GOT3 (cell line): ENCODE measurements around the gene FMNL3.
"Not testable (repeated sequence)": the region's sequence is repeated elsewhere in the genome, so short reads cannot be mapped to it uniquely, and the experiment has no call there.

ENCODE experiments used
- DNase-seq: peaks from one replicate; lab custom pipeline; 2025; ENCODE audit warnings: mixed read lengths; lab: John Stamatoyannopoulos, UW

FMNL3 gene

GRCh38 chr12:49707128-49707811 lies at the start of gene FMNL3:
FMNL3 (minus strand) TSS chr12:49707405; CDS start chr12:49707180, 225 bp downstream.
- peak; percentile 92 for DNase-seq

GRCh38 chr12:49750996-49751393 lies 43.8 kb upstream of the FMNL3 start:
- DNase-seq, result no peak

GRCh38 chr12:49750027-49750995 lies 43.1 kb upstream of the FMNL3 start:
- no peak for DNase-seq

DNA sequence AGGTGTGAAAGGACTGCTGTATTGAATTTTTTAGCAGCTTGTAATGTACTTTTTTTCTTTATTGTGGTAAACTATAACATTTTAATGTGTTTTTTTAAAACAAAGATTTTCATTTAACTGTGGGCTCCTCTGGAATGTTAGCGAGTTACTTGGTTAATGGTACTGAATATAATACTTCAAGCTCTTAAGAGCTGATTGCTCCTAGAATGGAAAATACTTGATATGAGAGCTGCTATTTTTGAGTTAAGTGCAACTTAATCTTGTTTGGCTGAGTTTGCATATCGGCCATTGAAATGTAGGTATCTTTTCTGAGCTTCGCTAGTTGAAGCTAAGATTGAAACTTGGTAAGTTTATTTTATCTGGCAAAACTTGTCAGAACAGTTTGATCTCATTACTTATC lies 41.6 kb upstream of the FMNL3 start:
- no peak for DNase-seq

DNA sequence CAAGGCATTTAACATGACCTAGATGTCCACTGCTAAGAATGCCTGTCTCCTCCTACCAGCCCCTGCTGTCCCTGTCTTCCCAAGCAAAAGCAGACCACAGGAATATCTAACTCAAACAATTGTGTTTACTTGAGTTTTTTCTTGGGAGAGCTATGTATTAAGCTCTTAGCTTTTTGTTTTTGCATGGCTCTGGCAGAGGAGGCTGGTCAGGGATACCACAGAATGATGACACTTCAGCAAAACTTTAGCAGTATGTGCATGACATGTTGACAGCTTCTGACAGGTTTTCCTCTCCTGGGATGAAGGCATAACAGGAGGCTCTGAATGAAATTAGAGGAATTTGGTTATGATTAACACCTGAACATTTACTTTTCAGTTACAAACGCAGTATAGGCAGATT lies 41.1 kb upstream of the FMNL3 start:
- no peak for DNase-seq

- DNase-seq, result no peak
These were observed 37.2 kb upstream of the FMNL3 start for GRCh38 chr12:49744363-49744885.

- peak; percentile 58 for DNase-seq
These were observed 34.8 kb upstream of the FMNL3 start for GRCh38 chr12:49741882-49742620.

DNA sequence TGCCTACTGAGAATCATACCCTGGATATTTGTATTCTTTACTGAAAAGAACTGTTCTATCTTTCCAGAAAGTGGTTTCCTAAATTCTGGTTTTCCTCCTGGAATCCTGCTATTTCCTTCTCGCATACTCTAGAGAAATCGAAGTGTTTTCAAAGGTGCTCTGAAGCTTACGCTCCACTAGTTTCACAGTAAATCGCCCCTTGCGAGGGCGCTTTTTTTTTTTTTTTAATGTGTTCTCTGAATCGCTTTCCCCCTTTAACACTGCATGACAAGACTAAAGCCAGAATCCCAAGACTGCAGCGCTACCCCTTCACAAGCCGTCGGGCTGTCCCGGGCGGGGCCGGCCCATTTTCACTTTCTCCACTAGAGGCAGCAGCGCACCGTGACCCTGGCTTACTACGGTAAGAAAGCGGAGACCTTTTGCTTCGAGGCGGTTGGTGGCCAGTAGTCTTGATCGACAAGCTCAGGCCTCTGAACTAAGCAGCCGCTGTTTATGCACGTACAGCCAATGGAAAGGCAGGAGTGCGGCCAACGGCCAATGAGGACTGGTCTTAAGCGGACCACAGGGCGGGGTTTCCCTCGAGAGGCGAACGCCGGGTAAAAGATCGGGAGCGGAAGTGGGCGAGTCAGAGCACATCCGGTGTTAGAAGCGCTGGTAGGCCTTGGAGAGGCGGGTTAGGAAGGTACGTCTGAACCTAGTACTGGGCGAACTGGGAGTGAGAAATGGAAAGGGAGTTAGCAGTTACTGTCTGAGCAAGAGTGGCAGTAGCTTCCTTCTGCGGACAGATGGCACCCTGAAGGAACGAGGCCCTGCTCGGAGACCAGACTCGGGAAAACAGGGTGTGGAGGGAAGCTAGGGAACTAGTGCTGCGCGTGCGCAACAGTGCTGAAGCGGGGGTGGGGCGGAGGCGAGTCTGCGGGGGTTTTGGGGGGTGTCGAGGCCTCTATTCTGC lies 34.0 kb upstream of the FMNL3 start, which contains the start of gene TMBIM6:
Gene TMBIM6 (plus strand): TSS at position 628 of the 952 bp plus-strand sequence. CDS start 10,937 bp downstream, outside the sequence.
- peak; percentile 98 for DNase-seq

DNA sequence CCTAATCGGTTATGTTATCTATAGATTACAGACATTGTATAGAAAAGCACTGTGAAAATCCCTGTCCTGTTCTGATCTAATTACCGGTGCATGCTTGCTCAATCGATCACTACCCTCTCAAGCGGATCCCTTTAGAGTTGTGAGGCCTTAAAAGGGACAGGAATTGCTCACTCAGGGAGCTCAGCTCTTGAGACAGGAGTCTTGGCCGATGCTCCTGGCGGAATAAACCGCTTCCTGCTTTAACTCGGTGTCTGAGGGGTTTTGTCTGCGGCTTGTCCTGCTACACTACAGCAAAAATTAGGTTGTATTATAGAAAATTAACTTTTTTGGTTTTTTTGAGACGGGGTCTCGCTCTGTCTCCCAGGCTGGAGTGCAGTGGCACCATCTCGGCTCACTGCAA lies 33.1 kb upstream of the FMNL3 start:
- DNase-seq, result not testable (repeated sequence)

DNA sequence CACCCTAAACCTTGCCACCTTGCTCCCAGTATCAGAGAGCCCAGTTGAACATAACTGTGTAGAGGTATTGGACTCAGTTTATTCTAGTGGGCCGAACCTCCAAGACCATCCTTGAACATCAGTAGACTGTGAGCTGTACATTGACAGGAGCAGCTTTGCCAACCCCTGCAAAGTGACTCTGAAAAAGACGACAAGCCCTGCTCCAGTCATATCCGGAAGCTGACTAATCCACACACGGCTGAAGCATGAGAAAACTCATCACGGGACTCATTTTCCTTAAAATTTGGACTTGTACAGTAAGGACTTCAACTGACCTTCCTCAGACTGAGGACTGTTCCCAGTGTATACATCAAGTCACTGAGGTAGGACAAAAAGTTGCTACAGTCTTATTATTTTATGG lies 31.5 kb upstream of the FMNL3 start:
- not testable (repeated sequence) for DNase-seq

DNA sequence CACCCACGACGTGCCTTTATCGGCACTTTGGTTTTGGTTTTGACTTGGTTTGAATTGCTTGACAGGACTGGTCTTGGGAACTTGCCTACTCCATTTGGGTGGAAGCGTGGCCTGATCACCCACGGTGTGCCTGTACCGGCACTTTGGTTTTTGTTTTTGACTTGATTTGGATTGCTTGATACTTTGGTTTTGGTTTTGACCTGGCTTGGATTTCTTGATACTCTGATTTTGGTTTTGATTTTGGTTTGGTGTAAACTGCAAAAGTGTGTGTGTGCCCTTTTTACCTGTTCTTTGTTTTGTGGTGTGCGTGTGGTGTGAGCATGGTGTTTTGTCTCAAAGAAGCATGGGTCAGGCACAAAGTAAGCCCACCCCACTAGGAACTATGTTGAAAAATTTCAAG lies 27.7 kb upstream of the FMNL3 start:
- DNase-seq, result not testable (repeated sequence)

DNA sequence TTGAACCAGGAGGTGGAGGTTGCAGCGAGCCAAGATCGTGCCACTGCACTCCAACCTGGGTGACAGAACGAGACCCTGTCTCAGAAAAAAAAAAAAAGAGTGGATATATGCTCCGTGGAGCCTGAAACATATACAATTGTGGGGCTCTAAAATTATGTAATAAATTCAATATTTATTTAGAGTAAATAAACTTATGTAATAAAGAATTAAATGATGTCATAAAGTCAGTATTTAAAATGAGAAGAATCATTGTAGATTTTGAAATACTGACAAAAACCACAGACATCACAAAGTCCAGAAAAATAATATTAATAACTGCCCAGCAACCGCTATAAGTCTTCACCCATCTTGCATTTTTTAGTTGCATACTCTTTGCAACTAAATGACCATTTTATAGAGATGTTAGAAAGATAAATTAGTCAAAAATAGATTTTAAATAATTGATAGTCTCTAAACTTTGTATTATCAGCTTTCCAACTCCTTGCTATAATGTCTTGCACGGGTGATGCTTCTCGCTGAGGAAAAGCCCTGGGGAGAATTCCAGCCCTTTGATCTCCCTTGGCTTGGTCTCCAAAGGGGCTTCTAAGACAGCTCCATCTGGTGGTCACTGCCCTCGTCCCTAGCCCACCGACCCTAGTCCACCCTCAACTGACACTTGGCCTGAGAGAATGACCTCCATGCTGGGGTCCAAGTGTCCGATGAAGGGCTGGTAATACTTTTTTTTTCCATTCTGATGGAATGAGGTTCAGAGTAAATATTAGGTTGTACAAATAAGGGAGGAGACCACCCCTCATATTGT lies 26.2 kb upstream of the FMNL3 start:
- no peak for DNase-seq

DNA sequence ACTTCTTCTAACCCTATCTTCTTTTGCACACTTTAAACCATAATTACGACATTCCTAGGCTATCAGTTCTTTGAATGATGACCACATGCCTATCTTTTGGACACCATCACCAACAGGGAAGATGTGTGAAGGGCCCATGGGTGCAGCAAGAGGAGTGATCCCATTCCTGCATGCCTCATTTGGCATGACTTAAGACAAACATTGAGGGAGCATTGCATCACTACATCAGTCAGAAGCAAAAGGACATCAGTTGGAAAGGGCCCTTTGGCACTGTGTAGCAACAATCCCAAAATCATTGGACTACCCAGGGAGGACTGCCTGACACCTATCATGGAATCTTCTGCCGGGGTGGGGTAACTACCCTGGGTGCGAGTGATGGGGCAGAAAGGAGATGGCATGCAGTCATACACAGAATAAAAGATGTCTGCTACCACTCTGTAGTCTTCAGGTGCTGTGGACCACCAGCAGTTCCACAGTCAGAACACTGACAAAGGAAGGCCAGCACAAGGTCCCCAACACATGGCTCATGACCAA lies 23.4 kb upstream of the FMNL3 start:
- no peak for DNase-seq

DNA sequence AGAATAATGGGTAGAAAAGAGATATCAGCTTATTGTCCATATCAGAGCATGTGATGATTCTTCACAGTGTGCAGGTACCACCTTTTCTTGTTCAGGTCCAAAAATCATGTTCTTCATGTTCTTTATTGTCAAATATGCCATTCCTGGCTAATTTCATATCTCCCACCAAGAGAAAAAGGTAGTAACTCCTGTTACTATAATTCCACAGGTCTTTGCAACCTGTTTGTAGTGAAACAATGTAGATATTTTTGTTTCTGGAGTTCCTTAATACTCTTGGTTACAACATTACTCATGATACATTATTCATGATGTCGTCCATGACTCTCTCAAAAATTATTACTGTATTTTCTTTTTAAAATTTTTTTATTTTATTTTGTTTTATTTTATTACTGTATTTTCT lies 22.8 kb upstream of the FMNL3 start:
- no peak for DNase-seq

GRCh38 chr12:49728446-49728845 lies 21.2 kb upstream of the FMNL3 start:
- no peak for DNase-seq

- DNase-seq, result not testable (repeated sequence)
These were observed 14.2 kb upstream of the FMNL3 start for GRCh38 chr12:49721355-49721754.

GRCh38 chr12:49720214-49720613 lies 13.0 kb upstream of the FMNL3 start:
- DNase-seq, result no peak

GRCh38 chr12:49717800-49718199 lies 10.6 kb upstream of the FMNL3 start:
- DNase-seq, result not testable (repeated sequence)

DNA sequence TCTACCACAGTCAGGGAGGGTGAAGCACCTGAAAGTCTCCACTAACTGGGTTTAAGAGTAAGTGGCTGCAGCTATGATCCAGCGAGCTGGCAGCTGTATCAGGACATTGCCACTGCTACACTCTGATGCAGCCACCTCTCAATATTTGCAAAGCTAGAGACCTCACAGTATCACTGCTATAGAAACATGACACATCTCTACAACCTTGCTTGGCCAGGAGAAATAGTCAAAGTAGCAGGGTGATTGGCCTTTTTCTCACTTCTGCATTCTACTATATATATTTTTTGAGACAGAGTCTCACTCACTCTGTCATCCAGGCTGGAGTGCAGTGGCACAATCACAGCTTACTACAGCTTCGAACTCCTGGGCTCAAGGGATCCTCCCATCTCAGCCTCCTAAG lies 9.3 kb upstream of the FMNL3 start:
- DNase-seq, result no peak

DNA sequence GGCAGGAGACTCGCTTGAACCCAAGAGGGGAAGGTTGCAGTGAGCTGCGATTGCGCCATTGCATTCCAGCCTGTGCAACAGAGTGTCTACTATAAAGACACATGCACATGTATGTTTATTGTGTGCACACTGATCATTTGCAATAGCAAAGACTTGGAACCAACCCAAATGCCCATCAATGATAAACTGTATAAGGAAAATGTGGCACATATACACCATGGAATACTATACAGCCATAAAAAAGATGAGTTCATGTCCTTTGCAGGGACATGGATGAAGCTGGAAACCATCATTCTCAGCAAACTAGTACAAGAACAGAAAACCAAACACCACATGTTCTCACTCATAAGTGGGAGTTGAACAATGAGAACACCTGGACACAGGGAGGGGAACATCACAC lies 6.7 kb upstream of the FMNL3 start:
- DNase-seq, result not testable (repeated sequence)
